HEK293 (cell line): Measurements from ENCODE around the gene KIRREL3.

Source experiments
- CTCF ChIP-seq: fragments of 450-650 bp; formaldehyde crosslinking; IDR thresholded peaks from 2 replicates; pipeline ENCODE4 v1.5.1; 2016; ENCODE audit warnings: missing biosample characterization, missing genetic modification characterization
- REST ChIP-seq: fragments of 450-650 bp; formaldehyde crosslinking; IDR thresholded peaks from 2 replicates; pipeline ENCODE4 v1.5.1; 2016; ENCODE audit warnings: missing biosample characterization, missing genetic modification characterization
- YY1 ChIP-seq: fragments of 450-650 bp; formaldehyde crosslinking; IDR thresholded peaks from 2 replicates; pipeline ENCODE4 v1.5.1; 2018; ENCODE audit warnings: missing biosample characterization, missing genetic modification characterization
- ZNF114 ChIP-seq: fragments of 450-650 bp; formaldehyde crosslinking; IDR thresholded peaks from 2 replicates; pipeline ENCODE4 v1.5.0; 2017; ENCODE audit warnings: missing biosample characterization, missing genetic modification characterization
- ZNF121 ChIP-seq: fragments of 450-650 bp; formaldehyde crosslinking; IDR thresholded peaks from 2 replicates; pipeline ENCODE4 v1.5.1; 2016; ENCODE audit warnings: missing biosample characterization, missing genetic modification characterization
- ZNF248 ChIP-seq: fragments of 450-650 bp; formaldehyde crosslinking; IDR thresholded peaks from 2 replicates; pipeline ENCODE4 v1.5.1; 2017; ENCODE audit warnings: missing biosample characterization, missing genetic modification characterization
- ZNF488 ChIP-seq: fragments of 450-650 bp; formaldehyde crosslinking; IDR thresholded peaks from 2 replicates; pipeline ENCODE4 v1.5.1; 2016; ENCODE audit warnings: missing biosample characterization, missing genetic modification characterization
- ZNF529 ChIP-seq: fragments of 450-650 bp; formaldehyde crosslinking; IDR thresholded peaks from 2 replicates; pipeline ENCODE4 v1.5.1; 2017; ENCODE audit warnings: missing genetic modification characterization, missing biosample characterization; ENCODE audit not compliant: insufficient replicate concordance
- ZNF785 ChIP-seq: fragments of 450-650 bp; formaldehyde crosslinking; IDR thresholded peaks from 2 replicates; pipeline ENCODE4 v1.5.1; 2016; ENCODE audit warnings: missing biosample characterization, missing genetic modification characterization
- TF ChIP-seq, protein P1 (sequence below): fragments of 450-650 bp; formaldehyde crosslinking; IDR thresholded peaks from 2 replicates; pipeline ENCODE4 v1.5.1; 2016; ENCODE audit warnings: missing biosample characterization, missing genetic modification characterization
- TF ChIP-seq, protein P2 (sequence below): fragments of 450-650 bp; formaldehyde crosslinking; IDR thresholded peaks from 2 replicates; pipeline ENCODE4 v1.5.1; 2017; ENCODE audit warnings: missing biosample characterization, missing genetic modification characterization

- TF ChIP-seq, protein P1, sequence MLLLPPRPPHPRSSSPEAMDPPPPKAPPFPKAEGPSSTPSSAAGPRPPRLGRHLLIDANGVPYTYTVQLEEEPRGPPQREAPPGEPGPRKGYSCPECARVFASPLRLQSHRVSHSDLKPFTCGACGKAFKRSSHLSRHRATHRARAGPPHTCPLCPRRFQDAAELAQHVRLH = no peak
- TF ChIP-seq ZNF529 = no peak
- no peak for TF ChIP-seq CTCF (tag by site-specific recombination)
- no peak for TF ChIP-seq ZNF785 (tag by site-specific recombination)
- TF ChIP-seq, protein P2, sequence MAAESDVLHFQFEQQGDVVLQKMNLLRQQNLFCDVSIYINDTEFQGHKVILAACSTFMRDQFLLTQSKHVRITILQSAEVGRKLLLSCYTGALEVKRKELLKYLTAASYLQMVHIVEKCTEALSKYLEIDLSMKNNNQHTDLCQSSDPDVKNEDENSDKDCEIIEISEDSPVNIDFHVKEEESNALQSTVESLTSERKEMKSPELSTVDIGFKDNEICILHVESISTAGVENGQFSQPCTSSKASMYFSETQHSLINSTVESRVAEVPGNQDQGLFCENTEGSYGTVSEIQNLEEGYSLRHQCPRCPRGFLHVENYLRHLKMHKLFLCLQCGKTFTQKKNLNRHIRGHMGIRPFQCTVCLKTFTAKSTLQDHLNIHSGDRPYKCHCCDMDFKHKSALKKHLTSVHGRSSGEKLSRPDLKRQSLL (tag by site-specific recombination) = no peak
- no peak for TF ChIP-seq YY1 (tag by site-specific recombination)
- TF ChIP-seq ZNF114 (tag by site-specific recombination) = no peak
- TF ChIP-seq ZNF121 = no peak
- no peak for TF ChIP-seq REST (tag by site-specific recombination)
- no peak for TF ChIP-seq ZNF488 (tag by site-specific recombination)
- TF ChIP-seq ZNF248 (tag by site-specific recombination) = no peak
Observed at GRCh38 chr11:127000981-127001380, 411 bp upstream of the KIRREL3 start.
